NCI-H526 (cell line): ENCODE data around the gene TENM4.

Experiments used
- DNase-seq, 2 experiments: peaks; one replicate each; lab custom pipeline; 2025; lab: John Stamatoyannopoulos, UW

Gene TENM4

DNA sequence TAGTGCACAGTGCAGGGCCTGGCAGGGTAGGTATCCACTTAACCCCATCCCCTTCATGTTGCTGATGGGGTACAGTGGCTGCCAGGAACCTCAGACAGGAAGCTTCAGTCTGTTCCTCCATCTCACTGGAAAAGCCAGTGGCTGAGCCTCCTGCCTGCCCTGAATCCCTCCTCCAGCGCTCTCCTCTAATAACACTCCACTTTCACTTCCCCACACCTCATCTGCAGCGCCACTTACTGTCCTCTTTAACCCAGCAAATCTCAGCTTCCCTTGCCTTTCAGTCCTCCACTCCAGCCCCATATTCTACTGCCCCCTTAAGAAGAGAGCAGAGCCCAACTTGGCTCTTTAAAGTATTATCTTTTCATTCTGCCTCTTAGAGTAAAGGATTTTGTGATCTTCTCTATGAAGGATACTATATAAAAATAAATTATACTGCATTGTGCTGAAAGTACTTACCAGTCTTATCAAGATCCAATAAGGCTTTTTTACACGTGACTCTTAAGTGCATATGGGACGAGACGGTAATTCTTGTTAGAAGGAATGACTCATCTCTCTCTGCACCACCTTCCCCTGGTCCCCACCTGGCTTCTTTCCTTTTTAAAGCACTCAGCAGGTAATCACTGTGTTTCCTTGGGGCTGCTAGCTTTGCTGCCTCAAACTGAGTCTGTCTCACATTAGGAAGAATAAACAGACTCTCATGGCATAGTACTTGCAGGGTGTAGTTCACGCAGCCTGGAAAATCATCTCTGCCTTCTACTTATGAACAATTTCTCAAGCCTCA lies 628.1 kb downstream of the TENM4 start:
- no peak for DNase-seq

DNA sequence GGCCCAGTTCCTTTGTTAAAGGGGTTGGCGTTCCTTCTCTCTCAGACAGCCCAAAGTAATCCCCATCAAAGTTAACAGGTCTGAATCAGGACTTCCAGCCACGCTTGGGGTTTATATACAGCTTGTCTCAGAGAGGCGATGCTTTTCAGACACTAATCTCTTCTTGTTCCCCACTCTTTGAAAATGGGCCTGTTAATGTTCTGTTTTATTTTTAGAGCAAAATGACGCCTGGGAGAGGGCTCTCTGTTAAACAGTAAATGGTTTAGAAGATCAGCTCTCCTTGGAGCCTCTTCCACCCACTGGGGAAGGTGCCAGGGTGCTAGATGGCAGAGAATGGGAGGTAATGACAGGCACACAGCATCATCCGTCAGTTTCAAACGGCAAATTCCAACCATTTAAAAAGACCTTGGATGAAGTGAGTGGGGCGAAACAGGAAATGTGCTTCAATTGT lies 630.2 kb downstream of the TENM4 start:
- DNase-seq = no peak

DNA sequence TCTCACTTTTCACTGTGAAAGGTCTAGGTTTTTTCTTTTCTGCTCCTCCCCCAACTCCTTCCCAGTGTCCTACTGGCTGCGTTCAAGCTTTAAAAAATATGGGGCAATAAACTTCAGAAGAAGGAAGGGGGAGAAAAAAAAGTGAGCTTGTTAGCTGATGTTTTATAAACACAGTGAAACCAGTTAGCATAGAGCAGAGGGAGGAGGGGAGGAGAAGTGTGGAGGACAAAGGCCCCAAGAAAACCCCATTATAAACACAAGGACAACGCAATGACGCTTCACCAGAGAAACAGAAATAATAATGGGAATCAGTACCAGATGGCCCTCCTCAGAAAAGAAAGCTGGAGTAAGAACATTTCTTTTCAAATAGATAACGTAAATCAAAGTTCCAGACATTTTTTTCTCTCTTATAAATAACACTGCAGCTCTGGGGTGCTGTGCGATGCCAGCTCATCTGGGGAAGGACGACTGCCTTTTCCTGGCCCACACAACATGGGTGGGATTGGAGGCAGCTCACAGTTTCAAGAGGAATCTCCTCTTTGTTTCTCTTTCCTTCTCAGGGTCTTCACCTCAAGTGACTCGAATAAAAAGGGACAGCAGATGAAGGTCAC lies 630.8 kb downstream of the TENM4 start:
- DNase-seq = no peak

- no peak for DNase-seq
Observed at GRCh38 chr11:78808923-78809322, 631.9 kb downstream of the TENM4 start.

- no peak for DNase-seq
Observed at GRCh38 chr11:78807351-78807750, 633.5 kb downstream of the TENM4 start.

GRCh38 chr11:78806214-78807004 lies 634.4 kb downstream of the TENM4 start:
- DNase-seq = no peak

DNA sequence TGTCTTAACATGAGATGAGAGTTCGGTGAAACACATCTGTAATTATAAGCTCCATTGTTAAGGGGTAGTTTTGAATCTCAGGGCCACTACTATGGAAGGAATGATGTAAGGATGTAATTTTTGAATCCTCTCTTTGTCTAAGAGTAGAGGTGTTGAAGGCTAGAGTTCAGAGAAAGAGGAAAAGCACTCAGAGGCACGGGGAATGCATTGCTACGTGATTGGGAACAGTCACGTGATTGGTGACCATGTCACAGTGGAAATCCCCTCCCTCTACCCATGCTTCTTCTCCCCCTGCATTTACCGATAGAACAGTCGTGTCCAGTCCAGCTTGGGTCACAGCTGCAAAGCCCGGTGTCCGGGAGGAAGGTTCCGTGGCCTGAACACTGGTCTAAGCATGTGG lies 635.8 kb downstream of the TENM4 start:
- no peak for DNase-seq

- no peak for DNase-seq
Observed at GRCh38 chr11:78803995-78804394, 636.8 kb downstream of the TENM4 start.

GRCh38 chr11:78802058-78802761 lies 638.6 kb downstream of the TENM4 start:
- DNase-seq = no peak

DNA sequence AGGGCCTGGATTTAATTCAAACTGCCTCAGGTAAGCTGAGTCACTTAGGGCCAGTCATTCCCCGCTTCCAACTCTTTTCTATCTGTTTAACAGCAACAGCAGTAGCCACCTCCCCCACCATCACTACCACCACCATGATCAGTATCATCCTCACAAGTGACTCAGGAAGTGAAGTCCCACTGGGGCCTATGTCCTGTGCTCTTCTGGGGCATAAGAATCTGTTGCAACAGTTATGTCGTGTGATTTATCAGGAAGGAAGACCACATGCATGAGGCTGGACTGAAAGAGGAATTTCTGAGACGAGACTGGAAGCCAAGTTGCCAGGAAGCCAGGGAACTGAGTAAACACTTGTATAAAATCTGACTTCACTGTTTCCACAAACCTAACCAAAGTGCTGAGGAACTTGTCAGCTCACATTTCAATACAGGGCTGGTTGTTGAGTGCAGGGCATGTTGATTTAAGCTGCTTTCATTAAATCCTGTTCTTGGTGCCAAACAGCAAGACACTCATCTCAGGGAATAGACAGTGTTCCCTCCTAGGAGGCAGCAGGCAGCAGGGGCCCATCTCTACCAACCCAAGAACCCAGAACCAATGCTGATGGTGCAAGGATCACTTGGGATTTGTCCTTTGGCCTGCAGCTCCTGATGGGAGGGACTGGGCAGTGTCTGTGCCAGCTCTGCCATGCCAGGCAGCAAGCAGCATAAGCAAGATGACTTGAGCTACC lies 639.5 kb downstream of the TENM4 start:
- no peak for DNase-seq

DNA sequence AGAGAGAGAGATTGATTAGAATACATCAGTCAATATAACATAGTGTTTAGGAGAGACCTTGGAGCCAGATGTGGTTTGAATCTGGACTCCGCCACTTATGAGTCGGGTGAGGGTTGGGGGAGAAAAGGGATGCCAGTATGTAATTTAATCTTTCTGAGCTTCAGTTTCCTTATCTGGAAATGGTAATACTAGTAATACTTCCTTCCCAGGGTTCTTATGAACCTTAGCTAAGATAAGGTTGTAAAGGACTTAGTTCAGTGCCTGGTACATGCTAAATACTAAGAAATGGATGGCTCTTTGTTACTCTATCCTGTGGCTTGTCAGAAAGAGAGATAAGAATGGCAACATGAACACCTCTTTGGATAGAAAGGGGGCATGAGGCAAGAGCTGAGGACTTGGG lies 640.1 kb downstream of the TENM4 start:
- DNase-seq = no peak

- no peak for DNase-seq
Observed at GRCh38 chr11:78800096-78800690, 640.6 kb downstream of the TENM4 start.

DNA sequence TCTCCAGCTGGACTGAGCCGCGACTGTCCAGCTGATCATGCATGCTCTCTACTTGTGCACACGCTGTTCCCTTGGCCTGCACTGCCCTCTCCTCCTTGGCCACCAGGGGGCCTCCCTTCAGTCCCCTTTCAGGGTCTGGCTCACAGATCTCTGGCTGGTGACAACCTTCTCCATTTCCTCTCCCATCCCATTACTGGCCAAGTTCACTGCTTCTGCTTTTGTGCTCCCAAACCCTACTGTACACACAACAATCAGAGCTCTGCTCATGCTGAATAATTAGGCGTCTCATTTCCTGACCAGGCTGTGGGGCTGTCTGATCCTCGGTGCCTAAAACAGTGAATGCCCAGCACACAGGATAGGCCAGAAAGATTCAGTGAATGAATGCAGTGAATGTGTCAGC lies 642.2 kb downstream of the TENM4 start:
- DNase-seq = peak; percentile 15 to 79

DNA sequence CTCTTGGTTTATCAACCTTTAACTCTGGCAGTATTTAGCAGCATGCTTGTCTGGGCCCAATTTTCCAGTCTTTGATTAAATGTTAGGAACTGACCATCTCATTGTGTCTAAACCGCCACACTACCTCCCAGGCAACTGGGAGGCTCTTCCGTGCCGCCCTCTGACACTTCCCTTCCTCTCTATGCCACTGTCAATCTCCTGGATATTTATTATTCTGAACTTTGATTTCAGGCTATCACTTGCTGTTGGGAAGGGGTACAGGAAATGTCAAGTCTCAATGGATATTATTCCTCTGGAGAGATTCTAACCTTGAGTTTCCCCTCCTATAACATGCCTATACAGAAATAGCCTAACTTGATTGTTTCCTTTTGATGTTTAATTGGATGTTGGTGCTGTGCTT lies 643.3 kb downstream of the TENM4 start:
- no peak for DNase-seq

DNA sequence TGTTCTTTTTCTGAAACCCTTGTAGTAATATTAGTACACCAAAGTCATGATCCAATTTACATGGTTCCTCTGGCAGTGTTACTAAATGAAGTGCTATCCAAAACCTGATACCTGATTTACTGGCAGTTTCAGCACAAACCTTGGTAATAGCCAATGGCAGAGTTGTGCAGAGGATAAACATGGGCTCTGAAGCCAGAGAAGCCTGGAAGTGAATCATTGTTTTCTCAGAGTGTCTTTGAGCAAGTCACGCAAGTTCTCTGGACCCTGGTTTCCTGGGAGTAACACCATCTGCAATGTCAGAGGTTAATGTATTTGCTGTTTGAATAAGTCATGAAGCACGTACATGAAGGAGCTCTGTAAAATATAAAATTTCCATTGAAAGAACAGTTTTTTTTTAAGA lies 643.9 kb downstream of the TENM4 start:
- DNase-seq = no peak

DNA sequence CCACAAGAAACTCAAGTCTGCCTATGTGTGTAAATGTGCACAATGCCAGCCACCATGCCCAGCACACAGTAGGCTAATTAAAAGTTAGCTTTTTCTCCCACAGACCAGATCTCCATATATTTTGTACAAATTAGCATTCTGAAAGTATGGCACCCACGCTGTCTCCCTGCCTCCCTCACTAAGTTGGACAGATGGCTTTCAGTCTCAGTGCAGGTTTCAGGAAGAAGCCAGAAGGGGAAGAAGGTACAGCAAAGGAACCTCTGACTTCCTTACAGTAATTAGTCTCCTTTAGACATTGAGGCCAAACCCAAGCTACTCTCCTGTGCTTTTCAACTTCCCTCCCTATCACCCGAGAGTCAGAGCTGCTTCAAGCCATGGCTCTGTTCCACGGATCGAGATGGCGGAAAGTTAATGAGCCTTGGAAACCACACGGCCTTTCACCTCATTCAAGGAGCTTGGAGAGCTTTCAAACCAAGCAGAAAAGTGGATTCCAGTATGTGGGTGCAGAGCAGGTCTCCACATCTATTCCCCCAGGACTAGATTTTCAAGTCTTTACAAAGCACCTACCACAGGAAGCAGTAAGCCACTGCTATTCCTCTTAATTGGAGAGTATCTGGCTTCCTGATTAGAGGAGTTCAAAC lies 645.1 kb downstream of the TENM4 start:
- DNase-seq = no peak

GRCh38 chr11:78791964-78792363 lies 648.9 kb downstream of the TENM4 start:
- no peak for DNase-seq

- no peak for DNase-seq
Observed at GRCh38 chr11:78791254-78791653, 649.6 kb downstream of the TENM4 start.

- no peak for DNase-seq
Observed at GRCh38 chr11:78790784-78791183, 650.0 kb downstream of the TENM4 start.

DNA sequence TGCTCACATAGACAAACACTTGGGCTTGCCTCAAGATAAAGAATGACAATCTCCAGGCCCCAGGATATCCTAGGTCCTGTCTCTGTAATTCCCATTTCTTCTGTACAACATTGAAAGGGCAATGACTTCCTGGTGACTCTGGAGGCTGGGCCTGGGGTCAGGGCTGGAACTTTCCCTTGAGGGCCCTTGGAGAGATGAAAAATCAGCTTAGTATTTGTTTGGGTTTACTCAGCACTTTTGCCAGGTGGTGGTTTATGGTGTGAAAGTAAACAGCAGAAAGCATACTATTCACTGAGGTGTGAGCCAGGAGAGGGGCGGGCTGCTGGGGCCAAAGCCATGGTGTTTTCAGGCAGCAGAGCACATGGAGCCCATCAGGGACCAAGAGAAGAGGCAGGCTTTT lies 651.5 kb downstream of the TENM4 start:
- no peak for DNase-seq

DNA sequence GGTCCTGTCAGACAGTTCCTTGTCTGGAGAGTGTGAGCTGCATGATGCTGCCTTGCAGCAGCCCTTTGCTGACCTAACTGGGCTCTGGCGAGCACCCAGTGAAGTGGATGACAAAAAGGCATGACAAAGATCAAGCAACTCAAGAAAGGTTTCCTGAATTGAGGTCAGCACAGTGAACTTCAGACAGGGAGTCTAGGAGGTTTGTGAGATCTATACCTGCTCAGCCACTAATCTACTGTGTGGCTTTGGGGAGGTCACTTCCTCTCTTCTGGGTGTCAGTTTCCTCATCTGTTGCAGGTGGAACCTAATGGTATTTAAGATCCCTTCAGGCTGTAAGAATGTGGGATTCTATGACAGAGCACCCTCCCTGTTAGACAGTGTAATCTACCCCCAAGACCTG lies 652.3 kb downstream of the TENM4 start:
- no peak for DNase-seq
